ENCODE data around the gene ITCH. TPM values are rescaled to one million over a fixed set of nuclear protein-coding genes. Genes with fewer than 3 reads are reported as not detected.
"Not testable (repeated sequence)": the region's sequence is repeated elsewhere in the genome, so short reads cannot be mapped to it uniquely, and the experiment has no call there.

The ITCH gene
- total RNA-seq, 1 experiment from 2014 or later, result 71.2 TPM

- DNase-seq (ENCODE audit: low read depth), result peak; percentile 14
These were observed 89.4 kb downstream of the ITCH start for GRCh38 chr20:34452281-34452982.

- DNase-seq (ENCODE audit: low read depth), result no peak
These were observed 95.6 kb downstream of the ITCH start for GRCh38 chr20:34458631-34459030.

GRCh38 chr20:34459209-34459897, 96.3 kb downstream of the ITCH start:
- no peak for DNase-seq (ENCODE audit: low read depth)

DNA sequence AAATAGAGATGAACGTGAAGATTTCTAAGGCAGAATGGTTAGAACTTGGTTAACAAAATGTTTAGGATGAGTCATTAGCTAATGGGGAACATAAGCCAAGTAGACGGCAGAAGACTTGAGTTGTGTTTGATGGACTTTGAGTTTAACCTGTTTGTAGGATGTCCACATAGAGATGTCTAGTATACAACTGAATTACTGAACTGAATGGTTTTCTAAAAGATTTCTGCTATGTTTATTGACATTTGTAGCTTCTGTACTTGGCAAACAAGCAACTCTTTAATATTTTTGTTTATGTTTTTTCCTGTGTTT, 98.7 kb downstream of the ITCH start:
- DNase-seq (ENCODE audit: low read depth), result no peak

DNA sequence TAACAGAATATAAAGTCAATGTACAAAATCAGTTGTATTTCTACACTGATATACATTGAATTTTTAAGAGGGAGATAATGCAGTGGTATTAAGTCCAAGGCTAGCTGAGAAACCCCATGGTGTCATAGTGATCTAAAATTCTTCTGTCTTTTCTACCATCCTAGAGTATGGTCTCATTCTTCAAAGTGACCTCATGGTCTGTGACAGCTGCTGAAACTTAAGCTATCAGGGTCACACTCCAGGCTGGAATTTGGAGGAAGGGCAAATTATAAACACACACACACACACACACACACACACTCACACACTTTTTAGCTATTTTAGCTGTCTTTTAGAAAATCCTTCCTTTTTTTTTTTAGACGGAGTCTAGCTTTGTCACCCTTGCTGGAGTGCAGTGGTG, 105.9 kb downstream of the ITCH start:
- no peak for DNase-seq (ENCODE audit: low read depth)

DNA sequence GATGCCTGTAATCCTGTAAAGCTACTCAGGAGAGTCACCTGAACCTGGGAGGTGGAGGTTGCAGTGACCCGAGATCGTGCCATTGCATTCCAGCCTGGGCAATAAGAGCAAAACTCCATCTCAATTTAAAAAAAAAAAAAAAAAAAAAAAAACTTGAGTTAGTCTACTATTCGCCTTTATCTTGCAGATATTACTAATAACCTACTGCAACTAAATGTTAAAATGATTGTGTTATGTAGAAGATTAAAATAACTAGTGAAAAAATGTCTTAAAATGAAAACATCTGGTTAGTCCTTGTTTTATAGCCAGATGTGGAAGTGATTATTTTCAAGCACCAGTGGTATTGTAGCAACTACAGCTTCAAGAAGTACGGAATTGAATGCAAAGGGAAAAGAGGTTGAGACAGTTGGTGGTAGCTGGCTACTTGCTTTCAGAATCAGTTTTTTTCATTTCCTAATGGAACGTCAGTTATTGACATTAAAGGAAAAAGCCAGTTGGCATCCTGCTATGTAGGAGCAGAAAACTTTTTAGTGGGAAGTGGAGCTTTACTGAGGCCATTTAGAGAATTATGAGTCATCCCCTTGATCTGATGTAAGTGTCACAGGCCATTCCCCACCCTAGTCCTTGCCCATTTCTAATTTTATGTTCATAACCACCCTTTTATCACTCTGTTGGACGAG, 109.3 kb downstream of the ITCH start:
- DNase-seq (ENCODE audit: low read depth), result peak; percentile 57

GRCh38 chr20:34473262-34473883, 110.3 kb downstream of the ITCH start:
- peak; percentile 25 for DNase-seq (ENCODE audit: low read depth)

DNA sequence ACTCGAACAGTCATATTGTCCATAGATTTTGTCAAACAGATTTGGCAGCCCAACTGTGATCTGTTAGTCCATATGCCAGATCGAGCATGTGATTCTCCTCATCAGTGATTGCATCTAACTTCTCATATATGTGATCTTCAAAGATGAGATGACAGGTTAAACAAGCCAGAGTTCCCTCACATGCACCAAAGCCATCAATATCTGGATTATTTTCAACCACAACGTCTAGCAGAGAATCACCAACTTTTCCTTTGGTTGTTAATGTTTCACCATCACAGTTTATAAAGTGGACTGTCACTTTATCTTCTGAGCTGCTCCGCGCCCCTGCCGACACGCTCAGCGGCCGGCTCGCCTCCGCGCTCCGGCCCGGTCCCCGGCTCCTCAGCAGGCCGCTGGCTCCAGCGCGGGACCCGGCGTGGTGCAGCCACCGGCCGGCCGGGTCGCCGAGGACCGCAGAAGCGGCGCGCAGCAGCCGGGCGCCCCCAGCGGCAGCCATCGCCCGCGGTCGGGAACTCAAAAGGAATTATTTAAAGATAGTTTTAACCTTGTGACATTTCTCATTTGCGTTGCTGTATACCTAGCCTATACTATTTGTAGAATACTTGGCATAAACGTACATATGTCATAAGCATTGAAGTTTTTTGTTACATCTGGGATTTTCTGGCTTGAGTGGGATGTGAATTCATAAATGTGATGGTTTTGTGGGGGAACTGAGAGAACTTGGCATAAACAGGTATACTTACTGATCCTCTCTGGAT, 113.1 kb downstream of the ITCH start:
- DNase-seq (ENCODE audit: low read depth), result no peak

DNA sequence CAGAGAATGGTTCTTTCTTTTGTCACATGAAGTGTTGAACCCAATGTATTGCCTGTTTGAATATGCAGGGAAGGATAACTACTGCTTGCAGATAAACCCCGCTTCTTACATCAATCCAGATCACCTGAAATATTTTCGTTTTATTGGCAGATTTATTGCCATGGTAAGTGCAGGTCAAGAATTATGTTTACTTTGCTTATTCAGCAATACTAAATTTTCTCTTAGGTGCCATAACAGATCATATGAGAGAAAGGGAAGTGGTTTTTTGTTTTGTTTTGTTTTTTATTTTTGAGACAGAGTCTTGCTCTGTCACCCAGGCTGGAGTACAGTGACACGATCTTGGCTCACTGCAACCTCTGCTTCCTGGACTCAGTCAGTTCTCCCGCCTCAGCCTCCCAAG, 116.6 kb downstream of the ITCH start:
- DNase-seq (ENCODE audit: low read depth), result no peak

DNA sequence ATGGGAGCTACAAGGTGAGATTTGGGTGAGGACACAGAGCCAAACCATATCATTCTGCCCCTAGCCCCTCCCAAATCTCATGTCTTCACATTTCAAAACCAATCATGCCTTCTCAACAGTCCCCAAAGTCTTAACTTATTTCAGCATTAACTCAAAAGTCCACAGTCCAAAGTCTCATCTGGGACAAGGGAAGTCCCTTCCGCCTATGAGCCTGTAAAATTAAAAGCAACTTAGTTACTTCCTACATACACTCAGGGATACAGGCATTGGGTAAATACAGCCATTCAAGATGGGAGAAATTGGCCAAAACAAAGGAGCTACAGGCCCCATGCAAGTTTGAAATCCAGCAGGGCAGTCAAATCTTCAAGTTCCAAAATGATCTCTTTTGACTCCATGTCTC, 119.1 kb downstream of the ITCH start:
- DNase-seq (ENCODE audit: low read depth), result not testable (repeated sequence)

DNA sequence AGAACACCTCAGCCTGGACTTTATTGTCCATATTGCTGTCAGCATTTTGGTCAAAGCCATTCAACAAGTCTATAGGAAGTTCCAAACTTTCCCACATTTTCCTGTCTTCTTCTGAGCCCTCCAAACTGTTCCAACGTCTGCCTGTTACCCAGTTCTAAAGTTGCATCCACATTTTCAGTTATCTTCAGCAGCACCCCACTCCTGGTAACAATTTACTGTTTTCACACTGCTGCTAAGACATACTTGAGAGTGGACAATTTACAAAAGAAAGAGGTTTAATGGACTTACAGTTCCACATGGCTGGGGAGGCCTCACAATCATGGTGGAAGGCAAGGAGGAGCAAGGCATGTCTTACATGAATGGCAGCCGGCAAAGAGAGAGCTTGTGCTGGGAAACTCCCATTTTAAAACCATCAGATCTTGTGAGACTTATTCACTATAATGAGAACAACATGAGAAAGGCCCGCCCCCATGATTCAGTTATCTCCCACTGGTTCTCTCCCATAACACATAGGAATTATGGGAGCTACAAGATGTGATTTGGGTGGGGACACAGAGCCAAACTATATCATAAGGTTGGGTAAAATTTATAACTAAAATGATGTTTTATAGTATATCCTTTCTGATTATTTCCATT, 120.6 kb downstream of the ITCH start:
- not testable (repeated sequence) for DNase-seq (ENCODE audit: low read depth)

DNA sequence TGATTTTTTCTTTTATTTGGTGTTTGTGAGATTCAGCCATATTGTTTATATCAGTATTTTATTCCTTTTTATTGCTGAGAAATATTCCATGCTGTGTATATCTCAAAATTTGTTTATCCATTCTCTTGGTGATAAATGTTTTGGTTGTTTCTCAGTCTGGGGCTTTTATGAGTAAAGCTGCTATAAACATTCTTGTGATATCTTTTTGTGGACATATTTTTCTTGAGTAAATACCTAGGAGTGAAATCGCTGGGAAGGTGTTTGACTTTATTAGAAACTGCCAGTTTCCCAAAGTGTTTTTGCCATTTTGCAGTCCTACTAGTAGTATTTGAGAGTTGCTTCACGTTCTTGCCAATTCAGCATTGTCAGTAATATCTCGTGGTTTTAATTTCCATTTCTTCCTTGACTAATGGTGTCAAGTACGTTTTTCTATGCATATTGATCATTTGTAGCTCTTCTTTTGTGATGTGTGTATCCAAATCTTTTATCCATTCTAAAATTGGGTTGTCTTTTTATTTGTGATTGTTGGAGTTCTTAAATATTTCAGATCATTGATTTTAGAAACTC, 122.1 kb downstream of the ITCH start:
- no peak for DNase-seq (ENCODE audit: low read depth)

- no peak for DNase-seq (ENCODE audit: low read depth)
These were observed 128.3 kb downstream of the ITCH start for GRCh38 chr20:34491226-34491931.

DNA sequence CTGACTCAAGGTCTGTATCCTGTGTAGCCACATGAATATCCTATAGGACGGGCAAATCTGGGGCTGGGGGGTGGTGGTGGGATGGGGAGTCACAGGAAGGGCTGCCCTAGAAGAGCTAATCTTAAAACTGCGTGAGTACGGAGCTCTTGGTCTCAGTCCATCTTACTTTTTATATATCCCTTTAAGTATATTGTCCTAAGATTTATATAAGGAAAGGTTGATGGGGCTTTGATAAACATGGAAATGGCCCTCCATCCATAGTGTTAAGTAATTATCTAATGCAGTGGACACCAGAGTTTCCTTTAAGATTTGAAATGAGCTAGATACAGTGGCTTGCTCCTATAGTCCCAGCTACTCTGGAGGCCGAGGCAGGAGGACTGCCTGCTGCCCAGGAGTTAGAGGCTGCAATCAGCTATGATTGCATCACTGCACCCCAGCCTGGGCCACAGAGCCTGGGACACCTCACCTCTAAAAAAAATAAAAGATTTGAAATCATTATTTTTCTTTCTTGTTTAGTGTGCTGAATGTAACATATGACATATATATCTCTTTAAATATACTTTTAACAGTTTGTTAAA, 128.9 kb downstream of the ITCH start:
- DNase-seq (ENCODE audit: low read depth), result no peak

GRCh38 chr20:34493646-34494045, 130.6 kb downstream of the ITCH start:
- DNase-seq (ENCODE audit: low read depth), result no peak

DNA sequence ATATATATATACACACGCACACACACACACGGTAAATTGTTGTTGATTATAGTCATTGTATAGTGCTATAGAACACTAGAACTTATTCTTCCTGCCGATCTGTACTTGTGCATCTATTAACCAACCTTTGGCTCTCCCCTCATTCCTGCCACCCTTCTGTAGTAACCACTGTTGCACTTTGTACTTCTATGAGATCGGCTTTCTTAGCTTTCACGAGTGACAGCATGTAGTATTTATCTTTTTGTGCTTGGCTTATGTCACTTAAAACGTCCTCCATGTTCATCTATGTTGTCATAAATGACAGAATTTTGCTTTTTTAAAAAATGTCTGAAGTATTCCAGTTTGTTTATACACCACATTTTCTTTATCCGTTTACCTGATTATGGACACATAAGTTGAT, 132.2 kb downstream of the ITCH start:
- no peak for DNase-seq (ENCODE audit: low read depth)

- DNase-seq (ENCODE audit: low read depth), result no peak
These were observed 132.8 kb downstream of the ITCH start for GRCh38 chr20:34495916-34496315.

GRCh38 chr20:34497596-34497995, 134.5 kb downstream of the ITCH start:
- not testable (repeated sequence) for DNase-seq (ENCODE audit: low read depth)

DNA sequence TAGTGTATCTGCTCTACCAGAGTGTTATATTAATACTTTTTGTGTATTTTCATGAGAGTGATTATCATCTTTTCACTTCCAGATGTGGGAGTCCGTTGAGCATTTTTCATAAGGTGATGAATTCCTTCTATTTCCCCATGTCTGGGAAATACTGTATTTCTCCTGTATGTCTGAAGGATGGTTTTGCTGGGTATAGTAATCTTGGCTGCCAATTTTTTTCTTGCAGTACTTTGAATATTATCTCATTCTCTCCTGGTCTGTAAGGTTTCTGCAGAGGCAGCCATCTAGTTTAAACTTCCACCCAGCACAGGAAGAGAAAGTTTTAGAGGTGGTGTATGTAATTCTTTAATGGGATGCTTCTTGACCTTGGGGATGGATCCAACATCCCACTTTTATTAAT, 137.8 kb downstream of the ITCH start:
- no peak for DNase-seq (ENCODE audit: low read depth)

DNA sequence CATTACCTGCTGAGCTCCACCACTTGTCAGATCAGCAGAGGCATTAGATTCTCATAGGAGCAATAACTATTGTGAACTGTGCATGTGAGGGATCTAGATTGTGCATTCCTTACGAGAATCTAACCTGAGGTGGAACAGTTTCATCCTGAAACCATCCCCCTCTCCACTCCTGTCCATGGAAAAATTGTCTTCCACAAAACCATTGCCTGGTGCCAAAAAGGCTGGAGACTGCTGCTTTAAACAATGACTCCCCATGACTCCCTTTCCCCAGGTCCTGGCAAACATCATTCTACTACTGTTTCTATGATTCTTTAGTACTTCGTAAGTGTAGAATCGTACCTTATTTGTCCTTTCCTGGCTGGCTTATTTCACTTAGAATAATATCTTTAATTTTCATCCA, 143.4 kb downstream of the ITCH start:
- DNase-seq (ENCODE audit: low read depth), result no peak
